ENCODE measurements around the gene TMEM150C. TPM values are rescaled to one million over a fixed set of nuclear protein-coding genes. Genes with fewer than 3 reads are reported as not detected.

Gene TMEM150C
- polyA plus RNA-seq, 1 donor from 2014 or later, result 4.9 TPM

- no peaks in the 10 kb centered on the region for H3K9me3 ChIP-seq (ENCODE audit: low read length)
- TF ChIP-seq POLR2AphosphoS5 (IDR thresholded peaks at IDR 0.05), result no peak
- no peak for TF ChIP-seq EZH2 (IDR thresholded peaks at IDR 0.05; ENCODE audit: borderline replicate concordance, insufficient read depth, low read length, poor library complexity, severe bottlenecking)
- no peak for TF ChIP-seq TAF1 (IDR thresholded peaks at IDR 0.05; ENCODE audit: low read depth)
- TF ChIP-seq EP300 (conservative IDR thresholded peaks at IDR 0.05; ENCODE audit: poor library complexity, severe bottlenecking), result no peak
- no peak for TF ChIP-seq CTCF (IDR thresholded peaks at IDR 0.05; ENCODE audit: poor library complexity, severe bottlenecking)
- no peak for TF ChIP-seq SMC3 (conservative IDR thresholded peaks at IDR 0.05; ENCODE audit: poor library complexity)
- no peak for TF ChIP-seq RAD21 (conservative IDR thresholded peaks at IDR 0.05)
- TF ChIP-seq REST (IDR thresholded peaks at IDR 0.05; ENCODE audit: borderline replicate concordance), result no peak
- no peak for TF ChIP-seq MXI1 (conservative IDR thresholded peaks at IDR 0.05; ENCODE audit: poor library complexity, severe bottlenecking)
- no peak overlapping the region for H3K27ac ChIP-seq (ENCODE audit: low read length)
- H3K9me2 ChIP-seq (ENCODE audit: insufficient read depth, low read length), result no peaks in the 10 kb centered on the region
- no peak overlapping the region for H3K4me3 ChIP-seq (ENCODE audit: low read length)
- H3K27me3 ChIP-seq (ENCODE audit: insufficient read depth, low read depth, low read length), result no peaks in the 10 kb centered on the region
- H3K9ac ChIP-seq (ENCODE audit: low read length), result no peak overlapping the region
- no peak overlapping the region for H3K4me2 ChIP-seq (ENCODE audit: low read length)
- H4K20me1 ChIP-seq (ENCODE audit: insufficient read depth), result no peaks in the 10 kb centered on the region
- no peaks in the 10 kb centered on the region for H3K79me2 ChIP-seq (replicated peaks; ENCODE audit: insufficient read depth, low read length)
- H3F3A ChIP-seq (ENCODE audit: insufficient read depth, low read length, poor library complexity, severe bottlenecking), result no peaks in the 10 kb centered on the region
- no peak overlapping the region for H2AFZ ChIP-seq (ENCODE audit: low read depth, low read length)
- H3K36me3 ChIP-seq (ENCODE audit: insufficient read depth, low read length), result no peaks in the 10 kb centered on the region
These were observed 26.2 kb upstream of the TMEM150C start for GRCh38 chr4:82587826-82588540.

GRCh38 chr4:82585690-82586435 is 24.1 kb upstream of the TMEM150C start:
- TF ChIP-seq TAF1 (IDR thresholded peaks at IDR 0.05; ENCODE audit: low read depth) (no peak), RAD21 (conservative IDR thresholded peaks at IDR 0.05) (no peak), EZH2 (IDR thresholded peaks at IDR 0.05; ENCODE audit: borderline replicate concordance, insufficient read depth, low read length, poor library complexity, severe bottlenecking) (no peak), EP300 (conservative IDR thresholded peaks at IDR 0.05; ENCODE audit: poor library complexity, severe bottlenecking) (no peak), SMC3 (conservative IDR thresholded peaks at IDR 0.05; ENCODE audit: poor library complexity) (no peak), REST (IDR thresholded peaks at IDR 0.05; ENCODE audit: borderline replicate concordance) (no peak), POLR2AphosphoS5 (IDR thresholded peaks at IDR 0.05) (no peak), CTCF (IDR thresholded peaks at IDR 0.05; ENCODE audit: poor library complexity, severe bottlenecking) (no peak), MXI1 (conservative IDR thresholded peaks at IDR 0.05; ENCODE audit: poor library complexity, severe bottlenecking) (no peak)
- H3K9me2 ChIP-seq (ENCODE audit: insufficient read depth, low read length), result no peaks in the 10 kb centered on the region
- H3K79me2 ChIP-seq (replicated peaks; ENCODE audit: insufficient read depth, low read length), result no peaks in the 10 kb centered on the region
- H3K36me3 ChIP-seq (ENCODE audit: insufficient read depth, low read length), result no peaks in the 10 kb centered on the region
- no peak overlapping the region for H3K27ac ChIP-seq (ENCODE audit: low read length)
- no peak overlapping the region for H3K4me3 ChIP-seq (ENCODE audit: low read length)
- no peaks in the 10 kb centered on the region for H4K20me1 ChIP-seq (ENCODE audit: insufficient read depth)
- no peak overlapping the region for H3K4me2 ChIP-seq (ENCODE audit: low read length)
- H3K9me3 ChIP-seq (ENCODE audit: low read length), result no peaks in the 10 kb centered on the region
- no peak overlapping the region for H3K9ac ChIP-seq (ENCODE audit: low read length)
- H3F3A ChIP-seq (ENCODE audit: insufficient read depth, low read length, poor library complexity, severe bottlenecking), result no peaks in the 10 kb centered on the region
- H3K27me3 ChIP-seq (ENCODE audit: insufficient read depth, low read depth, low read length), result no peaks in the 10 kb centered on the region
- H2AFZ ChIP-seq (ENCODE audit: low read depth, low read length), result no peak overlapping the region

Data from neural cell (in vitro differentiated cells).